Activated CD8-positive, alpha-beta T cell treated with anti-CD3 and anti-CD28 coated beads for 36 hours (primary cell): ENCODE data around the gene ANGPTL1. TPM values are rescaled to one million over a fixed set of nuclear protein-coding genes. Genes with fewer than 3 reads are reported as not detected.

ENCODE experiments used
- ATAC-seq: fragments of 200-7000 bp; cut with Tn5 transposase; one replicate; pipeline ENCODE4 v1.10.0; 2021; ENCODE audit warnings: mild to moderate bottlenecking, moderate library complexity
- CTCF ChIA-PET: fragments of 350-600 bp; sonication (Branson Sonifier 250); formaldehyde crosslinking; loops from one replicate; lab custom pipeline; 2021; ENCODE audit warnings: antibody characterized with exemption; lab: Charles Lee
- POLR2A ChIA-PET: fragments of 350-600 bp; sonication (Branson Sonifier 250); formaldehyde crosslinking; loops from one replicate; lab custom pipeline; 2021; ENCODE audit warnings: antibody characterized with exemption; lab: Charles Lee
- DNase-seq: peaks from one replicate; pipeline ENCODE4 v3.0.0-alpha.2; 2020
- H3K27ac Mint-ChIP-seq: one replicate; pipeline ENCODE4 v1.8.0; 2021; ENCODE audit warnings: mild to moderate bottlenecking, mixed read lengths
- H3K27me3 Mint-ChIP-seq: one replicate; pipeline ENCODE4 v1.8.0; 2021; ENCODE audit warnings: mixed read lengths
- H3K36me3 Mint-ChIP-seq: one replicate; pipeline ENCODE4 v1.8.0; 2021; ENCODE audit warnings: low read depth, mixed read lengths
- H3K4me1 Mint-ChIP-seq: one replicate; pipeline ENCODE4 v1.8.0; 2021; ENCODE audit warnings: low read depth, mixed read lengths
- H3K4me3 Mint-ChIP-seq: one replicate; pipeline ENCODE4 v1.8.0; 2021; ENCODE audit warnings: mild to moderate bottlenecking, moderate library complexity, mixed read lengths
- H3K9me3 Mint-ChIP-seq: one replicate; pipeline ENCODE4 v1.8.0; 2021; ENCODE audit warnings: mixed read lengths
- intact Hi-C: fragments of 100-400 bp; cut with micrococcal nuclease; formaldehyde crosslinking; loops from one replicate; pipeline ENCODE4 v1.10.0; 2022
- total RNA-seq, 2 experiments: library from RNA; stranded (reverse); gene quantifications; one replicate each; pipeline ENCODE4 v1.2.3, GENCODE V29; 2021
- TF ChIP-seq, protein P1 (sequence below): fragments of 200-600 bp; IDR thresholded peaks from one replicate; pipeline ENCODE4 v1.8.0; 2022; ENCODE audit warnings: antibody characterized with exemption, mild to moderate bottlenecking

ANGPTL1 gene
- total RNA-seq: not detected

DNA sequence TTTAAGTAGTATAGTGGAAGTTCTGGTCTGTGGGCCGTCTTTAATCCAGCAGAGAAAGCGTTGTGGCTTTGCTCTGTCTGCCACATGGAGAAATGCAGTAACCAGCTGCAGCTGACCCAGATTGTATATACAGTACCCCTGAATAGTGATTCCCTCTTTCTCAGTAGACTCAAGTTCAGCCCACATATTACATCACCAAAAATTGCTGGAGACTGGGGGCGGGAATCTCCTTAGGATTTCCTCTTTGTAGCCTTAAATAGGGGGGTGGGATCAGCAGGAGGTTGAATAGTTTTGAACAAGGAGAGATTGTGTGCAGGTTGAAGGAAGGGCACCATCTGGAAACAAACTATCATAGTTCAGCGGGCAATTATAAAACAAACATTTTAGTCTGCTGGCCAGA, at the start of gene ANGPTL1:
ANGPTL1 (minus strand) TSS at position 134 of the 400 bp plus-strand sequence. CDS start 5,301 bp downstream, outside the sequence.
- POLR2A ChIA-PET: interaction anchor here (0.6 kb wide), 1 partner anchor 150 kb away, joined by 3 read pairs; no protein-coding TSS in a partner anchor
- TF ChIP-seq, protein P1, sequence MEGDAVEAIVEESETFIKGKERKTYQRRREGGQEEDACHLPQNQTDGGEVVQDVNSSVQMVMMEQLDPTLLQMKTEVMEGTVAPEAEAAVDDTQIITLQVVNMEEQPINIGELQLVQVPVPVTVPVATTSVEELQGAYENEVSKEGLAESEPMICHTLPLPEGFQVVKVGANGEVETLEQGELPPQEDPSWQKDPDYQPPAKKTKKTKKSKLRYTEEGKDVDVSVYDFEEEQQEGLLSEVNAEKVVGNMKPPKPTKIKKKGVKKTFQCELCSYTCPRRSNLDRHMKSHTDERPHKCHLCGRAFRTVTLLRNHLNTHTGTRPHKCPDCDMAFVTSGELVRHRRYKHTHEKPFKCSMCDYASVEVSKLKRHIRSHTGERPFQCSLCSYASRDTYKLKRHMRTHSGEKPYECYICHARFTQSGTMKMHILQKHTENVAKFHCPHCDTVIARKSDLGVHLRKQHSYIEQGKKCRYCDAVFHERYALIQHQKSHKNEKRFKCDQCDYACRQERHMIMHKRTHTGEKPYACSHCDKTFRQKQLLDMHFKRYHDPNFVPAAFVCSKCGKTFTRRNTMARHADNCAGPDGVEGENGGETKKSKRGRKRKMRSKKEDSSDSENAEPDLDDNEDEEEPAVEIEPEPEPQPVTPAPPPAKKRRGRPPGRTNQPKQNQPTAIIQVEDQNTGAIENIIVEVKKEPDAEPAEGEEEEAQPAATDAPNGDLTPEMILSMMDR: no peak
- ATAC-seq: no peak
- H3K4me1 Mint-ChIP-seq: peaks cover 4% of the 10 kb centered on the region
- CTCF ChIA-PET: interaction anchor here (2.8 kb wide), 1 partner anchor 132 kb away, joined by 9 read pairs; no protein-coding TSS in a partner anchor
- H3K4me3 Mint-ChIP-seq: no peak within 1 kb of the TSS
- H3K27me3 Mint-ChIP-seq: no peaks in the 10 kb centered on the region
- no peaks in the 10 kb centered on the region for H3K36me3 Mint-ChIP-seq
- no peak within 1 kb of the TSS for H3K27ac Mint-ChIP-seq
- DNase-seq: no peak
- no peaks in the 10 kb centered on the region for H3K9me3 Mint-ChIP-seq
- intact Hi-C loops: no loop called here

GRCh38 chr1:178919581-178919980, 48.7 kb upstream of the ANGPTL1 start:
- CTCF ChIA-PET: no interaction called here
- no peaks in the 10 kb centered on the region for H3K4me1 Mint-ChIP-seq
- DNase-seq: no peak
- POLR2A ChIA-PET: no interaction called here
- intact Hi-C loops: no loop called here
- TF ChIP-seq, protein P1: no peak
- H3K36me3 Mint-ChIP-seq: peaks cover 9% of the 10 kb centered on the region
- H3K27me3 Mint-ChIP-seq: no peaks in the 10 kb centered on the region
- ATAC-seq: no peak
- H3K9me3 Mint-ChIP-seq: peaks cover 8% of the 10 kb centered on the region
- no peak overlapping the region for H3K27ac Mint-ChIP-seq
- H3K4me3 Mint-ChIP-seq: no peak overlapping the region

GRCh38 chr1:178918955-178919354, 48.1 kb upstream of the ANGPTL1 start:
- no peak overlapping the region for H3K27ac Mint-ChIP-seq
- intact Hi-C loops: no loop called here
- no peaks in the 10 kb centered on the region for H3K27me3 Mint-ChIP-seq

DNA sequence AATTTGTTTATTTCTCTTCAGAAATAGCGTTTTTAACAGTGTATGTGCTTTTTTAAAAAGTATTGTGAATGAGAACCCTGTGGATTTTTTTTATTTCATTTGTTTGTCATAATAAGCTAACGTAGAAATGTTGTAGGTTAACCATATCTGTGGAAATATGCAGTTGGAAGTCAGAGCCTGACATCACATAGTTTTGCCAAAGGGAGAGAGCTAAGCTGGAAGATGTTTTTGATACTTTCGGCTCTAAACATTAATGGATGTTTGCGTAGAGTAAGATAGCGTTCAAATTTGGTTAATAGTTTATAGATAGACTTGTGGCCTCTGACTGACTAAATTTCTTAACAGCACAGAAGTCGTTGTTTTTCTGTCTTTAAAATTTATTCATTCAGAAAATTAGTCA, 47.4 kb upstream of the ANGPTL1 start:
- Mint-ChIP-seq H3K4me1 (no peaks in the 10 kb centered on the region), H3K27me3 (no peaks in the 10 kb centered on the region), H3K36me3 (peaks cover 9% of the 10 kb centered on the region), H3K9me3 (peaks cover under 1% of the 10 kb centered on the region), H3K27ac (no peak overlapping the region), H3K4me3 (no peak overlapping the region)
- ChIA-PET CTCF (no interaction called here), POLR2A (no interaction called here)
- TF ChIP-seq, protein P1: no peak
- ATAC-seq: no peak
- DNase-seq: no peak
- intact Hi-C loops: no loop called here

More at GRCh38 chr1:178918955-178919354, 48.1 kb upstream of the ANGPTL1 start:
- Mint-ChIP-seq H3K4me1 (no peaks in the 10 kb centered on the region), H3K9me3 (peaks cover 4% of the 10 kb centered on the region), H3K36me3 (peaks cover 9% of the 10 kb centered on the region), H3K4me3 (no peak overlapping the region)
- CTCF ChIA-PET: no interaction called here
- ATAC-seq: no peak
- TF ChIP-seq, protein P1: no peak
- no peak for DNase-seq
- POLR2A ChIA-PET: no interaction called here

- DNase-seq: no peak
- Mint-ChIP-seq H3K27me3 (no peaks in the 10 kb centered on the region), H3K4me1 (no peaks in the 10 kb centered on the region), H3K27ac (no peak overlapping the region), H3K36me3 (peaks cover 9% of the 10 kb centered on the region), H3K9me3 (no peaks in the 10 kb centered on the region), H3K4me3 (no peak overlapping the region)
- ATAC-seq: no peak
- ChIA-PET CTCF (no interaction called here), POLR2A (no interaction called here)
- intact Hi-C loops: no loop called here
- TF ChIP-seq, protein P1: no peak
These were observed 45.7 kb upstream of the ANGPTL1 start for GRCh38 chr1:178916448-178917174.
